LHCN-M2 (cell line): Measurements from ENCODE around the gene TBC1D22A. TPM values are rescaled to one million over a fixed set of nuclear protein-coding genes. Genes with fewer than 3 reads are reported as not detected.

Experiments
- DNase-seq: peaks from one replicate; pipeline ENCODE4 v3.0.0-alpha.2; 2012; ENCODE audit warnings: low read depth
- total RNA-seq: library from RNA; depleted of rRNA; stranded (reverse); fragments of >200 nt; gene quantifications from 2 replicates; pipeline ENCODE4 v1.2.3, GENCODE V29; 2014

The TBC1D22A gene
- total RNA-seq, 1 experiment from 2014 or later: 13.1 TPM

GRCh38 chr22:47010211-47010610 is 247.8 kb downstream of the TBC1D22A start:
- no peak for DNase-seq

- no peak for DNase-seq
These were observed 248.8 kb downstream of the TBC1D22A start for GRCh38 chr22:47011131-47011858.

DNA sequence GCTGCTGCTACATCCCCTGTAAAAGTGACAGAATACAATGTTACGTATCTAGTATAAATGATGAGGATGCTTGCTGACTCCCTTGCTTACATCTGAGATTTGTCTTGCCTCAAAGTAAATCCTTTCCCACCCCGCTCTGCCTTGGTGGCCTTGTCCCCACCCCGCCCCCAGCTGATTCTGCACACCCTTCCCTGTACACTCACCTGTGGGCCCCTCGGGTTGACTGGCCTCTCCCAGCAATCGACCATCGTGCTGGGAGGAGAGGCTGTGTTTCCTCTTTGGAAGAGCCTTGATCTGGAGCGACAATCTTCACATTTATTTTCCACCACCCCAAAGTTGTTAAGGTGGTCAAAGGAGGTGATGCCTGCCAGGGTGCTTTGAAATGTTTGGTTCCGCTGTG is 249.4 kb downstream of the TBC1D22A start:
- no peak for DNase-seq

DNA sequence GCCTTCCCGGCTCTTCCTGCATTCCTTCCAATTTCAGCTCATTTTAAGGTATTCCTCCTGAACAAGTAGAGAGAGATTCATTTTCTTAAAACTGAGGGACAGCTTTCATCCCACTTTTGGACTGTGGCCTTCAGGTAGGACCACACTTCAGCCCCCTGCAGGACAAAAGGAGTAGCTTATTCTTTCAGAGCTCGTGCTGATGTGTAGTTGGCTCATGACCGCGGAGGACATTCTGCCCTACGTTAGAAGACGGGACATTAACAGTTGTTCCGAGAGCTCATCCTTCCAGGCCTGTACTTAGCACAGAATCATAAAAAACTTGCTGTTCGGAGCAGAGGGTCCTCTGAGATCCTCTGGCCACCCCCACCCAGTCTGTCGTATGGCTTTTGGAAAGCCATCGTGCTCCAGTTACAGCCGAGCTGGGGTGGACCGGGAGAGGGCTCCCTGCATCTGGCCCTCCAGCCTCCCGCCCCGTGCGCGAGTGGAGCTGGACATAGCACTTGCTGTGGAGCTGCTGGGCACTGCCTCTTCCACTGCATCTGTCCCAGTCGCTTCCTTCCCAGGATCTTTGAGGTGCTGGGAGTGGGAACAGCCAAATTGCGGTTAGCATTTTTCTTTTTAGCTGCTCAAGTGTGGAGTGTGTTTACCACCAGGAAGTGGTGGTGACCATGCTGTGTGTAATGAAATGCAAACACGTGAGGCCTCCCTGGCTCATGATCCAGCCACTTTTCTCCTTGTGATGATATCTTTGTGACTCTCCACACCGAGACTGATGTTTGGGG is 250.3 kb downstream of the TBC1D22A start:
- peak; percentile 39 for DNase-seq

- no peak for DNase-seq
These were observed 251.6 kb downstream of the TBC1D22A start for GRCh38 chr22:47013861-47014635.

GRCh38 chr22:47014636-47015345 is 252.3 kb downstream of the TBC1D22A start:
- DNase-seq: no peak

DNA sequence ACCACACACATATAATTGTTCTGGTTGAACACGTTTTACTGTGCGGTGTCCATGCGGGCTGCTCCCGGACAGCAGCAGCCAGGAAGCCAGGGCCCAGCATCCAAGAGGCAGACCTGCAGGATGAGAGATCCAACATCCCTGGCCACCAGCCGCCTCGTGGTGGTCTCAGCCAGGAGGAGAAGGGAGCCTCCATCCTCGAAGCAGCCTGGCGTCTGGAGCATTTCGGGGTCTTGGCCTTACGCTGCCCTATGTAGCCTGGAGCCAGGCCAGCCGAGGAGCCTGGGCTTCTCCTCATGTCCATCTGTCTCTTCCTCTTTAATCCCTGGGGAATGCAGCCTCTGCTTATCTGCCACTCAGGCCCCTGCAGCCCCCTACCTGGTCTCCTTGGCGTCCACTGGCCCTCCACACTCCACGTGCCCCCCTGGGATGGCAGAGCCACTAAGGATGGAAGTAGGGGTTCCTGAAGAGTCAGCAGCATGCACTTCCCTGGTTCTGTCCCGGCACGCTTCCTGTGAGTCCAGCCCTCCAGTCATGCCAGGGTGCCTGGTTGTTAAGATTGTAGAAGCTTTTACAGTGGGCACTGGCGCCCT is 253.2 kb downstream of the TBC1D22A start:
- DNase-seq: no peak

DNA sequence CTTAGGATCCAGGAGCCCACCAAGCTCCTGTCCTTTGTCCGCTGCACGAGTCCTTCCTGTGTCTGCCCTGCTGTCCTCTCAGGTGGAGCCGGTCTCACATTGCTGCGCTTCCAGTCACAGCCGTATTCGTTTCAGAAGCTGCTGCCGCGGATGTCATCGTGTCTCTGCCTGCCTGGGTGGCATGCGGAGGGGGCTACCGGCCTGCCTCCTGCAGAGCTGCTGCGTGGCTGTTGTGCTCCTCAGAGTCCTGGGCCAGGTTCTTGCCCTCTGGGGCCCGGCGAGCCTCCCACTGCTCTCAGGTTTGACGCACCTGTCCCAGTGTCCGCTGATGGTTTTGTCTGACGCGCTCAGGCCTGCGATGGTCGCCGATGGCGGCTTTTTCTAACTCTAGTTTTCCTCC is 254.2 kb downstream of the TBC1D22A start:
- DNase-seq: no peak

GRCh38 chr22:47017245-47017644 is 254.8 kb downstream of the TBC1D22A start:
- no peak for DNase-seq

DNA sequence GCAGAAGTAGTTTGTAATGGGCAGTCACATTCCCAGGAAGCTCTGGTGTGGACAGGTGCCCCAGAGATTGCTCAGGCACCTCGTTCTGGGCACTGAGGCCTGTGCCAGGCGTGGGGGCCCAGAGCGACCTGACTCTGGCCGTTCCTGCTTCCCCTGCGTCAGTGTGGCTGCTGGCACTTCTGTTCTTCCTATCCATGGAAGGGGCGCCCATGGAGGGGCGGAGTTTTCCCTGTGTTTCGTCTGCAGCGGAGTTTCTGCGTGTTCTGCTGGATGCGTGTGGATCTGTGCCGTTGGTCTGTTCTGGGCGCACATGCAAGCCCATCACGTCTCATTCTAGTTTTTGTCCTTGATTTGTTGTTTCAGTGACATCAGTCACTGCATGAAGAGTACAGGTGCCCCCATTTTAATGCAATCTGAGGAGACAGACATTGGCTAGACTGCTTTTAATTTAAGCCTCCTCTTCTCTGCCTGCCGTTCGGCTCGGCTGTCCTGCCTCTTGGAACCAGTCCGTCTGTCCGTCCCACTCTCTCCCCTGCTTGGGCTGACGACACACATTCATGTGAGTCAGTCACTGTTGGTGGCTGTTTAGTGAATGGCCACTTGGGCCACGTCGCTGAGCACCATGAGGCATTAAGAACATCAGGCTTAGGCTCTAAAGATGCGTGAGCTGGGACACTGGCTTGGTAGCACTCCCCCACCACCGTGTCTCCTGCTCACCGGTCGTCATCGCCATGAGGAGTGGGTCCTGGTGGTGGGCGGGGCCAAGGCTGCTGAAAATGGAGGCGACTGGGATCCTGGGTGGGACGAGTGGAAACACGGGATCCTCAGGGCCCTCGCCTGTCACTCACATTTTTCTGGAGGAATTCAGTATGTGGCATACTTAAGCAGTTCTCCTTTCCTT is 255.8 kb downstream of the TBC1D22A start:
- no peak for DNase-seq

DNA sequence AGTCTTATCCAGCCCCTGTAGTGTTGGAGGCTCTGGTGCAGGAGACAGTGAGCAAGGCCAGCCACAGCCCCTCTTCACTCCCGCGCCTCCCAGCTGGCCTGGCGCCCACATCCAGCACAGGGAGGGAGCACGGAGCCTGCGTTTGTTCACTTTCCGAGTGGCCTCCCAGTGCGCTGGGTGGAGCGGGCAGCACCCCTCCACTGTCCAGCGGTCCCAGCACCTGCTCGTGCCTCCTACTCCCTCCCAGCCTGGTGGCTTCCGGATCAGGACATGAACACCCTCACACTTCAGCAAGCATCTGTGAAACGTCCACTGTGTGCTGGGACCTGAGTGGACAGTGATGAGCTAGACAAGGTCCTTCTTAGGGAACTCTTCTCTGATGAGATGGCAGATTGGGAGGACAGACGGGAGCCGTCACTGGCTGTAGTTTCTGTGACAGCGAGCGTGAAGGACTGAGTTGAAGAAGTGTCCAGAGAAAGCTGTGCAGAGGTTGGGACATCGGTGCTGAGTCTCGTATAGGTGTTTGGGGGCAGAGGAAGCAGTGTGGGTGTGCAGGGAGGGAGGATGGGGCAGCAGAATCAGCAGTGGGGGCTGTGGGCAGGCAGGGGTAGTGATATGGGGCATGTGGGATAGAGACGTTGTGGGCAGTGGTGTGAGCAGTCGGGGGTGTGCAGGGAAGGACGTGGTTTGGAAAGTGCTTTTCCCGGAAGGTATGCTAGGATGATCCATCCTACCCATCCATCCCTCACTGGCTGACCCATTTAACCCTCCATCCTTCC is 256.8 kb downstream of the TBC1D22A start:
- DNase-seq: no peak

GRCh38 chr22:47020166-47020565 is 257.7 kb downstream of the TBC1D22A start:
- peak; percentile 23 for DNase-seq

GRCh38 chr22:47021371-47022074 is 259.1 kb downstream of the TBC1D22A start:
- DNase-seq: no peak

- no peak for DNase-seq
These were observed 259.6 kb downstream of the TBC1D22A start for GRCh38 chr22:47022075-47022473.

DNA sequence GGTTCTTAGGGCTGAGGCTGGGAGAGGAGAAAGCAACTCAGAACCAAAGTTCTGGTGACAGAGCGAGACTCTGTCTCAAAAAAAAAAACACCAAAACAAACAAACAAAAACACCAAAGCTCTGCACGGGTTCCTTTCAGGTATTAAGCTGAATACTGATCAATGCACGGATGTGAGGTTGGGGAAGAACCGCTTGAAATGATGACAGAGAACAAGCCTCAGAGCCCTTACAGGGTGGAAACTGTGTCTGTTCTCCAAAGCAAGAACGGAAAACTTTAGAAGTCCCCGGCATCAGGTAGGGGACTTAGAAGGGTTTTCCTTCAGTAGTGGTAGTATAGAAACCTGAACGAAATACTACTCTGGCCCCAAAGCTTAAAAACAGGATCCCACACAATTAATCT is 260.0 kb downstream of the TBC1D22A start:
- no peak for DNase-seq

DNA sequence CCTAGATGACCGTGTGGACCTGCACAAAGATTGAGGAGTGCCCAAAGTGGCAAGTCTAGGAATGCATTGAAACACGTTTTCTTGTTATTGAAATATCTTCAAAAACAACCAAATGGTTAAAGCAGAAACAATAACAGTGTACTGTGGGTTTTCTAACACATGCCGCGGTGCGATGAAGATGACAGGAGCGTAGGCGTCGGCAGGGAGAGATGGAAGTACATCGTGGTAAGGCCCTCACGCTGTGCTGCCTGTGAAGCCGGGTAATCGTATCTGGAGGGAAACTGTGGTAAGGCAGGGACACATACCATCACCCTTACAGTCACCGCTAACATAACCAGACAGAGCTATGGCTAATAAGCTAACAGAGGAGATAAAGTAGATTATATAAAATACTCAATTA is 261.4 kb downstream of the TBC1D22A start:
- DNase-seq: no peak

GRCh38 chr22:47027766-47028165 is 265.3 kb downstream of the TBC1D22A start:
- DNase-seq: no peak

GRCh38 chr22:47029244-47030074 is 267.0 kb downstream of the TBC1D22A start:
- DNase-seq: no peak
